Activated CD8-positive, alpha-beta T cell treated with anti-CD3 and anti-CD28 coated beads for 36 hours (primary cell): ENCODE measurements around the gene HNF1A. TPM values are rescaled to one million over a fixed set of nuclear protein-coding genes. Genes with fewer than 3 reads are reported as not detected.

ENCODE experiments used
- ATAC-seq: fragments of 200-7000 bp; cut with Tn5 transposase; one replicate; pipeline ENCODE4 v1.10.0; 2021; ENCODE audit warnings: mild to moderate bottlenecking, moderate library complexity
- CTCF ChIA-PET: fragments of 350-600 bp; sonication (Branson Sonifier 250); formaldehyde crosslinking; loops from one replicate; lab custom pipeline; 2021; ENCODE audit warnings: antibody characterized with exemption; lab: Charles Lee
- POLR2A ChIA-PET: fragments of 350-600 bp; sonication (Branson Sonifier 250); formaldehyde crosslinking; loops from one replicate; lab custom pipeline; 2021; ENCODE audit warnings: antibody characterized with exemption; lab: Charles Lee
- DNase-seq: peaks from one replicate; pipeline ENCODE4 v3.0.0-alpha.2; 2020
- H3K27ac Mint-ChIP-seq: one replicate; pipeline ENCODE4 v1.8.0; 2021; ENCODE audit warnings: mild to moderate bottlenecking, mixed read lengths
- H3K27me3 Mint-ChIP-seq: one replicate; pipeline ENCODE4 v1.8.0; 2021; ENCODE audit warnings: mixed read lengths
- H3K36me3 Mint-ChIP-seq: one replicate; pipeline ENCODE4 v1.8.0; 2021; ENCODE audit warnings: low read depth, mixed read lengths
- H3K4me1 Mint-ChIP-seq: one replicate; pipeline ENCODE4 v1.8.0; 2021; ENCODE audit warnings: low read depth, mixed read lengths
- H3K4me3 Mint-ChIP-seq: one replicate; pipeline ENCODE4 v1.8.0; 2021; ENCODE audit warnings: mild to moderate bottlenecking, moderate library complexity, mixed read lengths
- H3K9me3 Mint-ChIP-seq: one replicate; pipeline ENCODE4 v1.8.0; 2021; ENCODE audit warnings: mixed read lengths
- intact Hi-C: fragments of 100-400 bp; cut with micrococcal nuclease; formaldehyde crosslinking; loops from one replicate; pipeline ENCODE4 v1.10.0; 2022
- total RNA-seq, 2 experiments: library from RNA; stranded (reverse); gene quantifications; one replicate each; pipeline ENCODE4 v1.2.3, GENCODE V29; 2021
- TF ChIP-seq, protein P1 (sequence below): fragments of 200-600 bp; IDR thresholded peaks from one replicate; pipeline ENCODE4 v1.8.0; 2022; ENCODE audit warnings: antibody characterized with exemption, mild to moderate bottlenecking

The HNF1A gene
- total RNA-seq, 2 experiments from 2014 or later = not detected

DNA sequence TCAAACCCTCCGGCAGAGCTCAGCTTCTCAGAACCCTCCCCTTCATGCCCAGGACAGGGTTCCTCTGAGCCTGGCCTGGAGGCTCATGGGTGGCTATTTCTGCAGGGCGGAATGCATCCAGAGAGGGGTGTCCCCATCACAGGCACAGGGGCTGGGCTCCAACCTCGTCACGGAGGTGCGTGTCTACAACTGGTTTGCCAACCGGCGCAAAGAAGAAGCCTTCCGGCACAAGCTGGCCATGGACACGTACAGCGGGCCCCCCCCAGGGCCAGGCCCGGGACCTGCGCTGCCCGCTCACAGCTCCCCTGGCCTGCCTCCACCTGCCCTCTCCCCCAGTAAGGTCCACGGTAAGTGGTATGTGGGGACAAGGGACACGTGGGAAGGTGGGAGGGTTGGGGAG lies 15.7 kb downstream of the HNF1A start:
- no peak for ATAC-seq
- H3K4me1 Mint-ChIP-seq = no peaks in the 10 kb centered on the region
- ChIA-PET CTCF (interaction anchor here (2.5 kb wide), 1 partner anchor 22 kb away, joined by 8 read pairs; no protein-coding TSS in a partner anchor), POLR2A (no interaction called here)
- no peak for DNase-seq
- no peaks in the 10 kb centered on the region for H3K9me3 Mint-ChIP-seq
- intact Hi-C loops = no loop called here
- no peak overlapping the region for H3K4me3 Mint-ChIP-seq
- H3K36me3 Mint-ChIP-seq = no peaks in the 10 kb centered on the region
- no peak overlapping the region for H3K27ac Mint-ChIP-seq
- TF ChIP-seq, protein P1, sequence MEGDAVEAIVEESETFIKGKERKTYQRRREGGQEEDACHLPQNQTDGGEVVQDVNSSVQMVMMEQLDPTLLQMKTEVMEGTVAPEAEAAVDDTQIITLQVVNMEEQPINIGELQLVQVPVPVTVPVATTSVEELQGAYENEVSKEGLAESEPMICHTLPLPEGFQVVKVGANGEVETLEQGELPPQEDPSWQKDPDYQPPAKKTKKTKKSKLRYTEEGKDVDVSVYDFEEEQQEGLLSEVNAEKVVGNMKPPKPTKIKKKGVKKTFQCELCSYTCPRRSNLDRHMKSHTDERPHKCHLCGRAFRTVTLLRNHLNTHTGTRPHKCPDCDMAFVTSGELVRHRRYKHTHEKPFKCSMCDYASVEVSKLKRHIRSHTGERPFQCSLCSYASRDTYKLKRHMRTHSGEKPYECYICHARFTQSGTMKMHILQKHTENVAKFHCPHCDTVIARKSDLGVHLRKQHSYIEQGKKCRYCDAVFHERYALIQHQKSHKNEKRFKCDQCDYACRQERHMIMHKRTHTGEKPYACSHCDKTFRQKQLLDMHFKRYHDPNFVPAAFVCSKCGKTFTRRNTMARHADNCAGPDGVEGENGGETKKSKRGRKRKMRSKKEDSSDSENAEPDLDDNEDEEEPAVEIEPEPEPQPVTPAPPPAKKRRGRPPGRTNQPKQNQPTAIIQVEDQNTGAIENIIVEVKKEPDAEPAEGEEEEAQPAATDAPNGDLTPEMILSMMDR = no peak
- H3K27me3 Mint-ChIP-seq = peaks cover 5% of the 10 kb centered on the region

DNA sequence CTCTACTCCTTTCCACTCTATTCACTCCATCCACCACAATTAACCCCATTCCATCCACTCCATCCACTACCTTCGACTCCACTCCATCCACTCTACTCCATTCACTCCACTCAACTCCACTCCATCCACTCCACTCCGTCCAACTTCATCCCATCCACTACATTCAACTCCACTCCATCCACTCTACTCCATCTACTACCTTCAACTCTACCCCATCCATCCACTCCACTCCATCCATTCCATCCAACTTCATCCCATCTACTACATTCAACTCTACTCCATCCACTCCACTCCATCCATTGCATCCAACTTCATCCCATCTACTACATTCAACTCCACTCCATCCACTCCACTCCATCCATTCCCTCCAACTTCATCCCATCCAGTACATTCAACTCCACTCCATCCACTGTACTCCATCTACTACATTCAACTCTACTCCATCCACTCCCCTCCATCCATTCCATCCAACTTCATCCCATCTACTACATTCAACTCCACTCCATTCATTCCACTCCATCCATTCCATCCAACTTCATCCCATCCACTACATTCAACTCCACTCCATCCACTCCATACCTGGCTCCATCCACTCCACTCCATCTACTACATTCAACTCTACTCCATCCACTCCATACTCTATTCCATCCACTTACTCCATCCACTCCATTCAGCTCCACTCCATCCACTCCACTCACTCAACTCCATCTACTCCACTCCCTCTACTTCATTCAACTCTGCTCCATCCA lies 16.4 kb downstream of the HNF1A start:
- DNase-seq = no peak
- intact Hi-C loops = no loop called here
- Mint-ChIP-seq H3K27ac (no peak overlapping the region), H3K36me3 (no peaks in the 10 kb centered on the region), H3K4me3 (no peak overlapping the region), H3K27me3 (peaks cover 5% of the 10 kb centered on the region), H3K4me1 (no peaks in the 10 kb centered on the region), H3K9me3 (no peaks in the 10 kb centered on the region)
- ATAC-seq = no peak
- ChIA-PET CTCF (no interaction called here), POLR2A (no interaction called here)
- TF ChIP-seq, protein P1 = no peak

DNA sequence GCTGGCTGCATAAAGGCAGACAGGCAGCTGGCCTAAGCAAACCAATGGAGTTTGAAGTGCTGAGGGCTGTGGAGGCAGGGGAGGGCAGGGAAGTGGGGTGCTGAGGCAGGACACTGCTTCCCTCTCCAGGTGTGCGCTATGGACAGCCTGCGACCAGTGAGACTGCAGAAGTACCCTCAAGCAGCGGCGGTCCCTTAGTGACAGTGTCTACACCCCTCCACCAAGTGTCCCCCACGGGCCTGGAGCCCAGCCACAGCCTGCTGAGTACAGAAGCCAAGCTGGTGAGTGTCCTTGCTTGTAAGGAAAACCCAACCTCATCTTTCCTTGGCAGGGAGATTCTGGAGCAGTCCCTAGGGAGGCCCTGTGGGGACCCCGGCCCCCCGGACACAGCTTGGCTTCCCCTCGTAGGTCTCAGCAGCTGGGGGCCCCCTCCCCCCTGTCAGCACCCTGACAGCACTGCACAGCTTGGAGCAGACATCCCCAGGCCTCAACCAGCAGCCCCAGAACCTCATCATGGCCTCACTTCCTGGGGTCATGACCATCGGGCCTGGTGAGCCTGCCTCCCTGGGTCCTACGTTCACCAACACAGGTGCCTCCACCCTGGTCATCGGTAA lies 17.9 kb downstream of the HNF1A start:
- Mint-ChIP-seq H3K27me3 (peaks cover 5% of the 10 kb centered on the region), H3K4me3 (no peak overlapping the region), H3K27ac (no peak overlapping the region), H3K9me3 (no peaks in the 10 kb centered on the region), H3K4me1 (no peaks in the 10 kb centered on the region), H3K36me3 (no peaks in the 10 kb centered on the region)
- DNase-seq (no peak), ATAC-seq (no peak)
- CTCF ChIA-PET = interaction anchor here (1.2 kb wide), 1 partner anchor 64 kb away, joined by 3 read pairs; no protein-coding TSS in a partner anchor
- POLR2A ChIA-PET = no interaction called here
- TF ChIP-seq, protein P1 = no peak
- intact Hi-C loops = no loop called here

DNA sequence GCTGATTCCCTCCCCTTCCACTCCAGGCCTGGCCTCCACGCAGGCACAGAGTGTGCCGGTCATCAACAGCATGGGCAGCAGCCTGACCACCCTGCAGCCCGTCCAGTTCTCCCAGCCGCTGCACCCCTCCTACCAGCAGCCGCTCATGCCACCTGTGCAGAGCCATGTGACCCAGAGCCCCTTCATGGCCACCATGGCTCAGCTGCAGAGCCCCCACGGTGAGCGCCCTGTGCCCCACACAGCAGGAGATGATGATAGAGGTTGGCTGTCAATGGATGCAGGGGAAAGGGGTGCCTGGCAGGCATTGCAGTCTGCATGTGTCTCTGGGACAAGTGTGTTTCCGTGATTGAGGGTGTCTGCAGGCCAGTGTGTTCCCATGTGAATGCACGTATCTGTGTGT lies 19.1 kb downstream of the HNF1A start:
- TF ChIP-seq, protein P1 = no peak
- Mint-ChIP-seq H3K27me3 (peaks cover 5% of the 10 kb centered on the region), H3K36me3 (no peaks in the 10 kb centered on the region), H3K4me1 (no peaks in the 10 kb centered on the region), H3K27ac (no peak overlapping the region), H3K9me3 (no peaks in the 10 kb centered on the region), H3K4me3 (no peak overlapping the region)
- ChIA-PET POLR2A (interaction anchor here (1.7 kb wide), 1 partner anchor 16 kb away, joined by 4 read pairs; no protein-coding TSS in a partner anchor), CTCF (no interaction called here)
- DNase-seq = no peak
- ATAC-seq = no peak
- intact Hi-C loops = no loop called here

DNA sequence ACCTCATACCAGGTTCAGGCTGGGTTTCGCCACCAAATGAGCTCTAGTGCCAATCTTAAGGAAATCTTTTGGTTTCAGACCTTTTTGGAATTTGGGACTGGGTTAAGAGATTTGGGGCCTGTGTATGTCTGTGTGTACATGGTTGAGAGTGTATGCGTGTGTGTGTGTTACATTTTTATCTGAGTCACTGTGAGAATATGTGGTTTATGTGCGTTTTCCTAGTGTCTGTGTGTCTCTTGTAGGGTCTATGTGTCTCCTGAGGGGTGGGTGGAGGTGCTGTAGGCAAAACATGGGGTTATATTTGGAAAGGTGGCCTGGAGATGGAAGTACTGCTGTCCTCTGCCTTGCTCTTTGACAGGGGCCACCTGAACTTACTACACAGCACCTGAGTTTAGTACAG lies 20.1 kb downstream of the HNF1A start:
- POLR2A ChIA-PET = interaction anchor here (0.5 to 1.7 kb wide), 2 partner anchors 15 to 214 kb away, joined by 3 to 4 read pairs; no protein-coding TSS in a partner anchor
- CTCF ChIA-PET = no interaction called here
- TF ChIP-seq, protein P1 = no peak
- intact Hi-C loops = no loop called here
- Mint-ChIP-seq H3K27ac (no peak overlapping the region), H3K4me1 (no peaks in the 10 kb centered on the region), H3K36me3 (peaks cover 3% of the 10 kb centered on the region), H3K4me3 (no peak overlapping the region), H3K9me3 (no peaks in the 10 kb centered on the region), H3K27me3 (peaks cover 5% of the 10 kb centered on the region)
- ATAC-seq (no peak), DNase-seq (no peak)
